ENCODE data around the gene DND1. TPM values are rescaled to one million over a fixed set of nuclear protein-coding genes. Genes with fewer than 3 reads are reported as not detected.

DND1 gene
- total RNA-seq (2022; extraction: Qiagen RNA extraction), result 0.42 to 0.92 TPM (median 0.60 TPM) in 5 replicates

GRCh38 chr5:140673187-140673976 is at the start of gene DND1:
DND1 (minus strand) TSS chr5:140673576; CDS start chr5:140673542, 34 bp downstream.

GRCh38 chr5:140700177-140701144 is 27.1 kb upstream of the DND1 start, which contains the start of gene ZMAT2:
ZMAT2 (plus strand) TSS chr5:140700447; CDS start chr5:140700461, 14 bp downstream.

GRCh38 chr5:140690941-140691924 is 17.9 kb upstream of the DND1 start, which contains the start of the genes HARS1 and HARS2:
HARS1 (minus strand) TSS chr5:140691370; CDS start chr5:140691304, 66 bp downstream.
HARS2 (plus strand) TSS chr5:140691455; CDS start chr5:140691649, 194 bp downstream.

GRCh38 chr5:140664359-140665119 is 8.8 kb downstream of the DND1 start, which contains the start of gene WDR55:
WDR55 (plus strand) TSS chr5:140664904; CDS start chr5:140664913, 9 bp downstream.

GRCh38 chr5:140639148-140639981 is 34.0 kb downstream of the DND1 start, which contains the start of gene TMCO6:
TMCO6 (plus strand) TSS chr5:140639451; CDS start chr5:140639528, 77 bp downstream.

GRCh38 chr5:140633021-140633471 is 40.3 kb downstream of the DND1 start, which contains the start of gene CD14:
CD14 (minus strand) TSS chr5:140633175; CDS start chr5:140633071, 104 bp downstream.

Other genes starting within 250 kb of the DND1 start
- 1.4 to 3.2 TPM (median 2.3 TPM) in 5 replicates for gene EIF4EBP3, start 125.9 kb downstream of the DND1 start, total RNA-seq (2022; extraction: Qiagen RNA extraction)
- gene SRA1, start 116.1 kb downstream of the DND1 start, total RNA-seq (2022; extraction: Qiagen RNA extraction), result 36.5 to 50.1 TPM (median 40.3 TPM) in 5 replicates
- gene APBB3, start 109.0 kb downstream of the DND1 start, total RNA-seq (2022; extraction: Qiagen RNA extraction), result 3.6 to 7.1 TPM (median 5.5 TPM) in 5 replicates
- 75.7 to 87.0 TPM (median 80.0 TPM) in 5 replicates for gene SLC35A4, start 108.7 kb downstream of the DND1 start, total RNA-seq (2022; extraction: Qiagen RNA extraction)
- 3.2 to 4.2 TPM (median 4.0 TPM) in 5 replicates for gene CD14, start 40.4 kb downstream of the DND1 start, total RNA-seq (2022; extraction: Qiagen RNA extraction)
- 10.6 to 14.5 TPM (median 12.3 TPM) in 5 replicates for gene TMCO6, start 34.1 kb downstream of the DND1 start, total RNA-seq (2022; extraction: Qiagen RNA extraction)
- gene NDUFA2, start 25.9 kb downstream of the DND1 start, total RNA-seq (2022; extraction: Qiagen RNA extraction), result 100 to 127 TPM (median 113 TPM) in 5 replicates
- gene IK, start 25.7 kb downstream of the DND1 start, total RNA-seq (2022; extraction: Qiagen RNA extraction), result 84.1 to 119 TPM (median 90.9 TPM) in 5 replicates
- 27.3 to 29.3 TPM (median 27.7 TPM) in 5 replicates for gene WDR55, start 8.7 kb downstream of the DND1 start, total RNA-seq (2022; extraction: Qiagen RNA extraction)
- gene HARS1, start 17.8 kb upstream of the DND1 start, total RNA-seq (2022; extraction: Qiagen RNA extraction), result 71.6 to 81.2 TPM (median 75.8 TPM) in 5 replicates
- gene HARS2, start 17.9 kb upstream of the DND1 start, total RNA-seq (2022; extraction: Qiagen RNA extraction), result 34.5 to 42.0 TPM (median 36.8 TPM) in 5 replicates
- 77.3 to 107 TPM (median 81.6 TPM) in 5 replicates for gene ZMAT2, start 26.9 kb upstream of the DND1 start, total RNA-seq (2022; extraction: Qiagen RNA extraction)
- 0.14 to 0.26 TPM (median 0.22 TPM) in 5 replicates for gene PCDHA1, start 112.6 kb upstream of the DND1 start, total RNA-seq (2022; extraction: Qiagen RNA extraction)
- 0.02 to 0.09 TPM (median 0.06 TPM) in 5 replicates for gene PCDHA2, start 121.3 kb upstream of the DND1 start, total RNA-seq (2022; extraction: Qiagen RNA extraction)
- 0.82 to 1.0 TPM (median 0.93 TPM) in 5 replicates for gene PCDHA3, start 127.5 kb upstream of the DND1 start, total RNA-seq (2022; extraction: Qiagen RNA extraction)
- 1.5 to 2.0 TPM (median 1.8 TPM) in 5 replicates for gene PCDHA4, start 133.5 kb upstream of the DND1 start, total RNA-seq (2022; extraction: Qiagen RNA extraction)
- 0.60 to 0.89 TPM (median 0.70 TPM) in 5 replicates for gene PCDHA5, start 148.0 kb upstream of the DND1 start, total RNA-seq (2022; extraction: Qiagen RNA extraction)
- gene PCDHA6, start 154.4 kb upstream of the DND1 start, total RNA-seq (2022; extraction: Qiagen RNA extraction), result 0.03 to 0.07 TPM (median 0.07 TPM) in 5 replicates
- 0.06 to 0.12 TPM (median 0.08 TPM) in 5 replicates for gene PCDHA7, start 160.7 kb upstream of the DND1 start, total RNA-seq (2022; extraction: Qiagen RNA extraction)
- gene PCDHA8, start 167.6 kb upstream of the DND1 start, total RNA-seq (2022; extraction: Qiagen RNA extraction), result 0.02 to 0.09 TPM (median 0.07 TPM) in 5 replicates
- 0.01 TPM in 2 of 5 replicates, not detected in the others for gene PCDHA9, start 174.8 kb upstream of the DND1 start, total RNA-seq (2022; extraction: Qiagen RNA extraction)
- 0.01 to 0.02 TPM (median 0.01 TPM) in 3 of 5 replicates, not detected in the others for gene PCDHA10, start 182.3 kb upstream of the DND1 start, total RNA-seq (2022; extraction: Qiagen RNA extraction)
- 0.04 to 0.24 TPM (median 0.08 TPM) in 5 replicates for gene PCDHA11, start 195.4 kb upstream of the DND1 start, total RNA-seq (2022; extraction: Qiagen RNA extraction)
- gene PCDHA12, start 201.7 kb upstream of the DND1 start, total RNA-seq (2022; extraction: Qiagen RNA extraction), result 3.0 to 3.2 TPM (median 3.1 TPM) in 5 replicates
- 0.03 to 0.06 TPM (median 0.05 TPM) in 5 replicates for gene PCDHA13, start 208.5 kb upstream of the DND1 start, total RNA-seq (2022; extraction: Qiagen RNA extraction)

Data from A549 treated with AZD2906 at 1 μM for 4 hours (cell line).